IPS-15b (cell line): Measurements from ENCODE around the gene FAM193A.
"Not testable (repeated sequence)": the region's sequence is repeated elsewhere in the genome, so short reads cannot be mapped to it uniquely, and the experiment has no call there.

Source experiments
- H3K27me3 ChIP-seq: one replicate; pipeline ENCODE4 v1.6.1; 2013; ENCODE audit warnings: low read length; ENCODE audit not compliant: control insufficient read depth, insufficient read depth
- H3K36me3 ChIP-seq: one replicate; pipeline ENCODE4 v1.6.1; 2013; ENCODE audit warnings: low read length; ENCODE audit not compliant: control insufficient read depth, insufficient read depth
- H3K4me1 ChIP-seq: one replicate; pipeline ENCODE4 v1.6.1; 2013; ENCODE audit warnings: mild to moderate bottlenecking, low read length; ENCODE audit not compliant: control insufficient read depth, insufficient read depth
- H3K4me3 ChIP-seq: one replicate; pipeline ENCODE4 v1.5.1; 2013; ENCODE audit warnings: low read depth, low read length
- H3K9ac ChIP-seq: one replicate; pipeline ENCODE4 v1.6.1; 2013; ENCODE audit warnings: low read depth, mild to moderate bottlenecking, low read length
- H3K9me3 ChIP-seq: one replicate; pipeline ENCODE4 v1.6.1; 2013; ENCODE audit warnings: mild to moderate bottlenecking, low read length; ENCODE audit not compliant: control insufficient read depth, insufficient read depth

Gene FAM193A

GRCh38 chr4:2626231-2626630 is 89.8 kb downstream of the FAM193A start:
- peaks cover 18% of the 10 kb centered on the region for H3K36me3 ChIP-seq
- no peaks in the 10 kb centered on the region for H3K9me3 ChIP-seq
- H3K4me3 ChIP-seq, result no peak overlapping the region
- no peaks in the 10 kb centered on the region for H3K27me3 ChIP-seq
- H3K4me1 ChIP-seq, result no peaks in the 10 kb centered on the region
- no peak overlapping the region for H3K9ac ChIP-seq

- H3K36me3 ChIP-seq, result peaks cover 22% of the 10 kb centered on the region
Observed at GRCh38 chr4:2630556-2631273, 94.3 kb downstream of the FAM193A start.

GRCh38 chr4:2634014-2634413 is 97.6 kb downstream of the FAM193A start:
- no peaks in the 10 kb centered on the region for H3K4me1 ChIP-seq
- H3K36me3 ChIP-seq, result peaks cover 23% of the 10 kb centered on the region
- H3K9me3 ChIP-seq, result no peaks in the 10 kb centered on the region
- no peaks in the 10 kb centered on the region for H3K27me3 ChIP-seq
- H3K9ac ChIP-seq, result no peak overlapping the region
- H3K4me3 ChIP-seq, result no peak overlapping the region

More at GRCh38 chr4:2630556-2631273, 94.3 kb downstream of the FAM193A start:
- no peak overlapping the region for H3K4me3 ChIP-seq
- no peak overlapping the region for H3K9ac ChIP-seq
- no peaks in the 10 kb centered on the region for H3K27me3 ChIP-seq
- no peaks in the 10 kb centered on the region for H3K9me3 ChIP-seq
- H3K4me1 ChIP-seq, result no peaks in the 10 kb centered on the region

DNA sequence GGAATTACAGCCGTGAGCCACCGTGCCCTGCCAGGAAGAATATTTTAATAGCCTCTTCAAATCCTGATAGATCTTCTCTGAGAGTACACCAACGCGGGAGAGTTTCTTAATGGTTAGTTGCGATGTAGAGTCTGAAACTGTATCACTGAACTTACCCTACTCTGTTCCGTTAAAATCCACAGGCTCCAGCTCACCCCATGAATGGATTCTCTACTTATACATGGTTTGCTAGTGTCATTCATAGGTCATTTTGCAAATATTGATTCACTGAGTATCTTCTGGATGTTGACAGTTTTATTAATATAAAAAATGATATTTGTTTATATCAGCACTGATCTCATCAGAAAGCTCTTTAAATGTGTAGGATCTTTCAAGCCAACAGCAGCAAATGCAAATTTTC is 99.9 kb downstream of the FAM193A start:
- Histone ChIP-seq H3K4me3 (no peak overlapping the region), H3K4me1 (no peaks in the 10 kb centered on the region), H3K36me3 (peaks cover 33% of the 10 kb centered on the region), H3K9ac (no peak overlapping the region), H3K27me3 (no peaks in the 10 kb centered on the region), H3K9me3 (no peaks in the 10 kb centered on the region)

GRCh38 chr4:2636994-2637393 is 100.5 kb downstream of the FAM193A start:
- not testable (repeated sequence) for H3K4me3 ChIP-seq, H3K9me3 ChIP-seq, H3K9ac ChIP-seq, H3K4me1 ChIP-seq, H3K27me3 ChIP-seq
- peaks cover 33% of the 10 kb centered on the region for H3K36me3 ChIP-seq

DNA sequence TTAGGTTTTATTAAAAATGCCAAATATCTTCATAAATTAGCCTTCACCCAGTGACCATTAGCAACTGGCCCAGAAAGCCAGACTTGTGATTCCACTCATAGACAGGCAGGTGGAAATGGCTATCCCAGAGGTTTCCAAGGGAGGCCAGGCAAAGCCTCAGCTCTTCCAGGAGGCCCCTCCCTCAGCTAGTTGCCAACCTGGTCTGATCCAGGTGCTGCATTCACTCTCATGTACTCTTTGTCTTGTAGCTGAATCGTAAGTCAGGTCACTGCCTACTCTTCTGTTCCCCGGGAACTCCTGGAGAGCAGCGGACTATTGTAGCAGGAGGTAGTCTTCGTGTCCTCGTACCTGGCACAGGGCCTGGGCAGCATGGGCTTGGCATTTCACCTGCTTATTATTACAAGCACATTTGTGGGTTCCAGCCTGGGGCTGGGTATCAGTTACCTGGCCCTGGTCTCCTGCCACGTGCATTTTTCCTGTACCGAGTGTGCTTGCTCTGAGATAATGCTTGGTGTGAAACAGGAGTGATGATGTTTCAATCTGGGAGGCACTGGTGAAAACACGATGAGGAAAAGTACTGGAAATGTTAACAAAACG is 101.6 kb downstream of the FAM193A start:
- Histone ChIP-seq H3K4me1 (no peaks in the 10 kb centered on the region), H3K9me3 (no peaks in the 10 kb centered on the region), H3K9ac (no peak overlapping the region), H3K4me3 (no peak overlapping the region), H3K36me3 (peaks cover 30% of the 10 kb centered on the region), H3K27me3 (no peaks in the 10 kb centered on the region)

- Histone ChIP-seq H3K36me3 (peaks cover 30% of the 10 kb centered on the region), H3K4me3 (no peak overlapping the region), H3K9ac (no peak overlapping the region), H3K27me3 (no peaks in the 10 kb centered on the region), H3K9me3 (no peaks in the 10 kb centered on the region), H3K4me1 (no peaks in the 10 kb centered on the region)
Observed at GRCh38 chr4:2638730-2639129, 102.3 kb downstream of the FAM193A start.

GRCh38 chr4:2642968-2643367 is 106.5 kb downstream of the FAM193A start:
- no peaks in the 10 kb centered on the region for H3K9me3 ChIP-seq
- H3K27me3 ChIP-seq, result no peaks in the 10 kb centered on the region
- H3K9ac ChIP-seq, result no peak overlapping the region
- no peaks in the 10 kb centered on the region for H3K4me1 ChIP-seq
- peaks cover 36% of the 10 kb centered on the region for H3K36me3 ChIP-seq
- H3K4me3 ChIP-seq, result no peak overlapping the region

DNA sequence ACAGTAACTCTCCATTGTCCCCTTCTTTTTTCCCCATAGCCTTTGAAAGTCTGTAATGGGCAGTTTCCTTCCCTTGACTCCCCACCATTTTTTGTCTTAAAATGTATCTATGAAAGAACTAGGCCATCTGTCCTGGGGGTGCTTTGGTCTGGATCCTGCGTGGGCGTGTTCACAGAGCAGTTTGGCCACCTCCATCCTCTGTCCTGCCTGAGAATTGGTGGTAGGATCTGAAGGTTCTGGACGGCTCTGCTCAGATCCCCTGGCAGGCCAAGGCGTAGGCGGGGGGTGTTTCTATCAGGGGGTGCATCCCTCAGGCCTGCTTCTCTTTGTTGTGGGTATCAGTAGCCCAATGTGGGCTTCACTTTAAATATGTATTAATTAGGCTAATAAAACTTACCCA is 107.1 kb downstream of the FAM193A start:
- no peaks in the 10 kb centered on the region for H3K9me3 ChIP-seq
- no peak overlapping the region for H3K4me3 ChIP-seq
- H3K36me3 ChIP-seq, result peaks cover 36% of the 10 kb centered on the region
- H3K4me1 ChIP-seq, result no peaks in the 10 kb centered on the region
- H3K9ac ChIP-seq, result no peak overlapping the region
- H3K27me3 ChIP-seq, result no peaks in the 10 kb centered on the region

- Histone ChIP-seq H3K9me3 (no peaks in the 10 kb centered on the region), H3K36me3 (peaks cover 23% of the 10 kb centered on the region), H3K4me3 (no peak overlapping the region), H3K4me1 (no peaks in the 10 kb centered on the region), H3K27me3 (no peaks in the 10 kb centered on the region), H3K9ac (no peak overlapping the region)
Observed at GRCh38 chr4:2646396-2647149, 110.1 kb downstream of the FAM193A start.

GRCh38 chr4:2647403-2648158 is 111.1 kb downstream of the FAM193A start:
- Histone ChIP-seq H3K4me3 (no peak overlapping the region), H3K36me3 (peaks cover 23% of the 10 kb centered on the region)

More at GRCh38 chr4:2647403-2648158, 111.1 kb downstream of the FAM193A start:
- Histone ChIP-seq H3K9ac (no peak overlapping the region), H3K4me1 (no peaks in the 10 kb centered on the region), H3K9me3 (no peaks in the 10 kb centered on the region), H3K27me3 (no peaks in the 10 kb centered on the region)
